HG03103 (cell line): ENCODE measurements around the gene MINAR1.

ENCODE experiments used
- ATAC-seq: cut with Tn5 transposase; IDR thresholded peaks from one replicate; pipeline ENCODE4 v1.9.1; 2021; ENCODE audit warnings: low read depth; ENCODE audit not compliant: unreplicated experiment

The MINAR1 gene

GRCh38 chr15:79463043-79463780 is 31.1 kb downstream of the MINAR1 start:
- no peak for ATAC-seq

GRCh38 chr15:79463781-79464270 is 31.7 kb downstream of the MINAR1 start:
- no peak for ATAC-seq

GRCh38 chr15:79466488-79466887 is 34.4 kb downstream of the MINAR1 start:
- ATAC-seq, result no peak

GRCh38 chr15:79467865-79468586 is 35.9 kb downstream of the MINAR1 start:
- ATAC-seq, result no peak

GRCh38 chr15:79472446-79472845 is 40.3 kb downstream of the MINAR1 start:
- no peak for ATAC-seq

GRCh38 chr15:79474252-79474651 is 42.1 kb downstream of the MINAR1 start:
- ATAC-seq, result no peak

GRCh38 chr15:79475306-79475705 is 43.2 kb downstream of the MINAR1 start:
- ATAC-seq, result no peak

GRCh38 chr15:79478108-79478507 is 46.0 kb downstream of the MINAR1 start:
- ATAC-seq, result no peak

GRCh38 chr15:79479616-79480015 is 47.5 kb downstream of the MINAR1 start:
- ATAC-seq, result no peak

GRCh38 chr15:79481793-79482192 is 49.7 kb downstream of the MINAR1 start:
- ATAC-seq, result no peak
